NCI-H446 treated with DMSO at 0.1 percent for 48 hours (cell line): ENCODE measurements around the gene PIP5K1A.

Experiments
- DNase-seq: peaks from one replicate; lab custom pipeline; 2025; lab: John Stamatoyannopoulos, UW

The PIP5K1A gene

GRCh38 chr1:151289991-151290708 lies 91.8 kb downstream of the PIP5K1A start:
- no peak for DNase-seq

- no peak for DNase-seq
Measured at GRCh38 chr1:151290709-151291303, 92.5 kb downstream of the PIP5K1A start.

GRCh38 chr1:151292207-151293030 lies 94.1 kb downstream of the PIP5K1A start:
- DNase-seq: no peak

GRCh38 chr1:151293093-151293492 lies 94.7 kb downstream of the PIP5K1A start:
- DNase-seq: no peak

- no peak for DNase-seq
Measured at GRCh38 chr1:151294742-151295462, 96.5 kb downstream of the PIP5K1A start.
